Right atrium auricular region (tissue), 2 donors: ENCODE results near the gene TIMM8B. TPM values are rescaled to one million over a fixed set of nuclear protein-coding genes. Genes with fewer than 3 reads are reported as not detected.

Experiments used
- DNase-seq: peaks from one replicate; pipeline ENCODE4 v3.0.0-alpha.2; 2019; ENCODE audit warnings: low spot score
- H3K27ac ChIP-seq, 2 donors: fragments of 200-600 bp; sonication (generic); 1 replicate in 1 of 2; 2 replicates in 1 of 2; pipeline ENCODE4 v1.5.1; 2016 to 2019
- H3K27me3 ChIP-seq, 2 donors: fragments of 200-600 bp; sonication (generic); one replicate each; pipeline versions ENCODE4 v1.5.1 to v1.6.0; 2017 to 2019
- H3K36me3 ChIP-seq: fragments of 200-600 bp; sonication (generic); one replicate; pipeline ENCODE4 v1.5.1; 2016
- H3K4me1 ChIP-seq, 2 donors: fragments of 200-600 bp; sonication (generic); one replicate each; pipeline versions ENCODE4 v1.5.1 to v1.6.0; 2017 to 2019
- H3K4me3 ChIP-seq, 2 donors: fragments of 200-600 bp; sonication (generic); 1 replicate in 1 of 2; 2 replicates in 1 of 2; pipeline ENCODE4 v1.5.1; 2017 to 2019; ENCODE audit warnings: mild to moderate bottlenecking in 1 of 2, moderate library complexity in 1 of 2
- H3K9me3 ChIP-seq, 2 donors: fragments of 200-600 bp; sonication (generic); one replicate each; pipeline ENCODE4 v1.5.1; 2019
- total RNA-seq, 2 donors: library from RNA; depleted of rRNA; stranded (reverse); fragments of >200 nt; gene quantifications; one replicate each; pipeline ENCODE4 v1.1.0, GENCODE V29; 2016
- TF ChIP-seq, protein P1 (sequence below), 2 donors: fragments of 200-600 bp; sonication (generic); IDR thresholded peaks; one replicate each; pipeline ENCODE4 v1.5.1; 2019; ENCODE audit warnings: antibody characterized with exemption in 2 of 2

The TIMM8B gene
- total RNA-seq, 2 donors from 2014 or later: 54.3 to 61.4 TPM

DNA sequence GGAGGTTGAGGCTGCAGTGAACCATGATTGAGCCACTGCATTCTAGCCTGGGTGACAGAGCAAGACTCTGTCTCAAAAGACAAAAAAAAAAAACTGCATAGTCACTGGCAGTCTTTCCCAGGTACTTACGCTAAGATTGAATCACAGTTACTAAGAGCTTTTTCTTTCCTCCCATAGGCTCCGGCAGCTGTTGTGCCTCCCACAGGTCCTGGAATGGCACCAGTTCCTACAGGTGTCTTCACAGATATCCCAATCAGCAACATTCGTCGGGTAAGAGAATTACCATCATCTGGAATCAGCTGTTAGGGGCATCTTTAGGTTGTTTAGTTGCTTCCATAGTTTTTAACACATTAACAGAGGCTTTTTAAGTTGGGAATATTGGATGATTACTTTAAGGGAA is 41.6 kb downstream of the TIMM8B start:
- Histone ChIP-seq H3K4me1 (peaks cover 0 to 13% of the 10 kb centered on the region in 2 donors), H3K27ac (no peak overlapping the region), H3K27me3 (no peaks in the 10 kb centered on the region), H3K9me3 (no peaks in the 10 kb centered on the region), H3K36me3 (peaks cover 77% of the 10 kb centered on the region), H3K4me3 (no peak overlapping the region)
- TF ChIP-seq, protein P1, sequence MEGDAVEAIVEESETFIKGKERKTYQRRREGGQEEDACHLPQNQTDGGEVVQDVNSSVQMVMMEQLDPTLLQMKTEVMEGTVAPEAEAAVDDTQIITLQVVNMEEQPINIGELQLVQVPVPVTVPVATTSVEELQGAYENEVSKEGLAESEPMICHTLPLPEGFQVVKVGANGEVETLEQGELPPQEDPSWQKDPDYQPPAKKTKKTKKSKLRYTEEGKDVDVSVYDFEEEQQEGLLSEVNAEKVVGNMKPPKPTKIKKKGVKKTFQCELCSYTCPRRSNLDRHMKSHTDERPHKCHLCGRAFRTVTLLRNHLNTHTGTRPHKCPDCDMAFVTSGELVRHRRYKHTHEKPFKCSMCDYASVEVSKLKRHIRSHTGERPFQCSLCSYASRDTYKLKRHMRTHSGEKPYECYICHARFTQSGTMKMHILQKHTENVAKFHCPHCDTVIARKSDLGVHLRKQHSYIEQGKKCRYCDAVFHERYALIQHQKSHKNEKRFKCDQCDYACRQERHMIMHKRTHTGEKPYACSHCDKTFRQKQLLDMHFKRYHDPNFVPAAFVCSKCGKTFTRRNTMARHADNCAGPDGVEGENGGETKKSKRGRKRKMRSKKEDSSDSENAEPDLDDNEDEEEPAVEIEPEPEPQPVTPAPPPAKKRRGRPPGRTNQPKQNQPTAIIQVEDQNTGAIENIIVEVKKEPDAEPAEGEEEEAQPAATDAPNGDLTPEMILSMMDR (IDR thresholded peaks at IDR 0.05): no peak
- no peak for DNase-seq

DNA sequence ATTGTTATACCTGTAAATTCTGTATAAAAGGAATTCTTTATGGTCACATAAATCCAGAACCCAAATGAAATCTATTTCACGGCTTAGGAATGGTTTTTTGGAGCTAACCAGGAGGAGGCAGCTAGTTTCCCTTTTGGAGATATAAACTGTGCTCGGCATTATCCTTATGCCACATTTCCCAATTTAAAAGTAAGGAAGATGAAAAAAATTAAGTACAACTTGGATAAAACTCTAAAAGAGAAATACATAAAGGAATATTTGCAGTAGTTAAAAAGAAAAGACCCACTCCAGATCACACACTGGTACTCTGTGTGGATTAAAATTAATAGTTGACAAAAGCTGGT is 43.6 kb downstream of the TIMM8B start:
- DNase-seq: no peak
- TF ChIP-seq, protein P1 (IDR thresholded peaks at IDR 0.05): no peak
- Histone ChIP-seq H3K4me3 (no peak overlapping the region), H3K9me3 (no peaks in the 10 kb centered on the region), H3K27me3 (no peaks in the 10 kb centered on the region), H3K36me3 (peaks cover 86% of the 10 kb centered on the region), H3K4me1 (peaks cover 0 to 8% of the 10 kb centered on the region in 2 donors), H3K27ac (no peak overlapping the region)

DNA sequence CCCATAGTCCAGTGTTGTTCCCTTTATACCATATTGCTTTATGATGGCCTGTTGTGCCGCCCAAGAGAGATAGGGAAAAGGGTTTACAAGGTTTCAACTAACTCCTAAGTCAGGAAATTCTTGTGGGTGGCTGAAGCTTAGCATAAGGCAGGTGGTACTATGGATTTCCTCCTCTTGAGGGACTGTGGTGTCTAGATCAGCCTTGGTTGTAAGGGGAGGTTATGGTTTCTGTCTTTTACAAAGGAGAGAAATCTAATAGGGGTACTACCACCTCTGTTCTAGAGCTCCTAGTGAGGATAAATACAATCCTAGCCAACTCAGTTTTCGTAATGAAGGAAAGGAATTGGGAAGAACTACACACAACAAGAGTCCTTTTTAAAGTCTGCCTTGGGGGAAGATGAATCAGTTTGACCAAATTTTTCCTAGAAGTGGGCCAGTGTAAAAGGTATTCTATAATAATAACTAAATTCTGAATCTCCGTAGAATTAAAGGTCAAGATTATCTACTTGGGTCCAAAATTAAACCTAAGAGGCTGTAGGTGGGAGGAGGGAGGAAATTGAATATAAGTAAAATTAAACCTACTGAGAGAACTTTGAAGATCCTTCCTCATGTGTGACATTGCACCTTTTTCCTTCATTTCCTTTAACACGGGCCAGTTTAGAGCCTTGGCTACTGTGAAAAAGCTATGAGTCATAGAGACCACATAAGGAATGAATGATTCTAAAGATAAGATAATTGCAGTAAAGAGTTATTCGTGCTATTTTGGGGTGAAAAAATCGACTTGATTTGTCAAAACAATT is 44.2 kb downstream of the TIMM8B start:
- Histone ChIP-seq H3K27me3 (no peaks in the 10 kb centered on the region), H3K4me3 (no peak overlapping the region), H3K4me1 (peaks cover 0 to 8% of the 10 kb centered on the region in 2 donors), H3K27ac (no peak overlapping the region), H3K36me3 (peaks cover 86% of the 10 kb centered on the region), H3K9me3 (no peaks in the 10 kb centered on the region)
- DNase-seq: no peak
- TF ChIP-seq, protein P1 (IDR thresholded peaks at IDR 0.05): no peak

DNA sequence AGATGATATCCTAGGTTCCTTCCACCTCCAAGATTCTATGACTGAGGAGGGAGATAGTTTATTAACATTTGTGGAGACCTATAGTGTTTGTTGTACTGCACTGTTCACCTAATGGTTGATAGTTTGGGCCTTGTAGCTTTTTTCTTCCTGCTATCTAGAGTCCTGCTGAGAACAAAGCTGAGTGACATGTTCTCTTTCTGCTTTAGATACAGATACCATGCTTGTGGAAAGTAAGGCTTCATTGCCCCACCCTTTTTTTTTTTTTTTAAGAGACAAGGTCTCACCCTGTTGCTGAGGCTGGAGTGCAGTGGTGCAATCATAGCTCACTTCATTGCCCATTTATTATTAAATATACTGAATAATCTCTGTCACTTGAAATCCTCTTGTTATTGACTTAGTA is 49.0 kb downstream of the TIMM8B start:
- DNase-seq: no peak
- H3K4me1 ChIP-seq: peaks cover 0 to 5% of the 10 kb centered on the region in 2 donors
- H3K27ac ChIP-seq: no peak overlapping the region
- peaks cover 76% of the 10 kb centered on the region for H3K36me3 ChIP-seq
- no peaks in the 10 kb centered on the region for H3K27me3 ChIP-seq
- H3K4me3 ChIP-seq: no peak overlapping the region
- TF ChIP-seq, protein P1 (IDR thresholded peaks at IDR 0.05): no peak
- H3K9me3 ChIP-seq: no peaks in the 10 kb centered on the region

Other genes with a start within 250 kb of the TIMM8B start
- 10 to 100 TPM; 22.2 to 32.4 TPM for gene ALG9, start 215.2 kb downstream of the TIMM8B start, total RNA-seq
- gene FDXACB1, start 207.6 kb downstream of the TIMM8B start, total RNA-seq: 1 to 10 TPM in 1 of 2 donors, under 1 TPM in 1; 0.90 to 2.0 TPM
- gene CFAP68, start 207.2 kb downstream of the TIMM8B start, total RNA-seq: 10 to 100 TPM; 27.7 to 40.9 TPM
- gene CRYAB, start 175.0 kb downstream of the TIMM8B start, total RNA-seq: 1,000 to 10,000 TPM; 2,961 to 3,608 TPM
- gene HSPB2, start 174.0 kb downstream of the TIMM8B start, total RNA-seq: 10 to 100 TPM in 1 of 2 donors, 1 to 10 TPM in 1; 5.5 to 13.0 TPM
- gene C11orf52, start 167.8 kb downstream of the TIMM8B start, total RNA-seq: 1 to 10 TPM; 1.5 to 8.3 TPM
- gene DIXDC1, start 149.4 kb downstream of the TIMM8B start, total RNA-seq: 10 to 100 TPM; 25.7 to 50.9 TPM
- 10 to 100 TPM; 58.5 to 98.1 TPM for gene DLAT, start 61.3 kb downstream of the TIMM8B start, total RNA-seq
- gene PIH1D2, start 12.7 kb downstream of the TIMM8B start, total RNA-seq: 1 to 10 TPM; 1.2 to 1.7 TPM
- 1 to 10 TPM; 4.4 to 7.0 TPM for gene NKAPD1, start 12.5 kb downstream of the TIMM8B start, total RNA-seq
- 100 to 1,000 TPM; 113 to 166 TPM for gene SDHD, start 117 bp upstream of the TIMM8B start, total RNA-seq
- gene IL18, start 77.3 kb upstream of the TIMM8B start, total RNA-seq: 10 to 100 TPM; 11.1 to 17.0 TPM
- not detected for gene TEX12, start 80.6 kb upstream of the TIMM8B start, total RNA-seq
- 10 to 100 TPM; 40.6 to 44.7 TPM for gene BCO2, start 88.8 kb upstream of the TIMM8B start, total RNA-seq
- 10 to 100 TPM; 18.1 to 19.5 TPM for gene PTS, start 139.7 kb upstream of the TIMM8B start, total RNA-seq
- not detected for gene PLET1, start 174.1 kb upstream of the TIMM8B start, total RNA-seq